IPS-20b (cell line): ENCODE data around the gene AGPAT3.
"Not testable (repeated sequence)": the region's sequence is repeated elsewhere in the genome, so short reads cannot be mapped to it uniquely, and the experiment has no call there.

Source experiments
- H3K27ac ChIP-seq: one replicate; pipeline ENCODE4 v1.5.1; 2013; ENCODE audit warnings: low read length
- H3K27me3 ChIP-seq: 2 replicates; pipeline ENCODE4 v1.6.1; 2013; ENCODE audit warnings: mild to moderate bottlenecking, low read length, inconsistent platforms; ENCODE audit not compliant: insufficient read depth
- H3K36me3 ChIP-seq: 2 replicates; pipeline ENCODE4 v1.6.1; 2013; ENCODE audit warnings: low read depth, mild to moderate bottlenecking, inconsistent platforms, low read length, moderate library complexity; ENCODE audit not compliant: insufficient read depth
- H3K4me1 ChIP-seq: 2 replicates; pipeline ENCODE4 v1.6.1; 2013; ENCODE audit warnings: mild to moderate bottlenecking, control low read depth, inconsistent platforms, low read length, moderate library complexity; ENCODE audit not compliant: insufficient read depth
- H3K4me3 ChIP-seq: 2 replicates; pipeline ENCODE4 v1.5.1; 2013; ENCODE audit warnings: mild to moderate bottlenecking, low read length, inconsistent platforms
- H3K9ac ChIP-seq: 2 replicates; pipeline ENCODE4 v1.6.1; 2013; ENCODE audit warnings: low read depth, mild to moderate bottlenecking, inconsistent platforms, low read length, moderate library complexity
- H3K9me3 ChIP-seq: 2 replicates; pipeline ENCODE4 v1.6.1; 2013; ENCODE audit warnings: mild to moderate bottlenecking, low read depth, low read length, inconsistent platforms; ENCODE audit not compliant: insufficient read depth

AGPAT3 gene

GRCh38 chr21:43836616-43837015, 28.4 kb upstream of the AGPAT3 start:
- H3K4me3 ChIP-seq: no peak overlapping the region
- no peaks in the 10 kb centered on the region for H3K4me1 ChIP-seq
- no peak overlapping the region for H3K27ac ChIP-seq
- H3K9me3 ChIP-seq: no peaks in the 10 kb centered on the region
- H3K27me3 ChIP-seq: no peaks in the 10 kb centered on the region
- H3K9ac ChIP-seq: no peak overlapping the region
- H3K36me3 ChIP-seq: no peaks in the 10 kb centered on the region

- Histone ChIP-seq H3K36me3 (no peaks in the 10 kb centered on the region), H3K4me3 (no peak overlapping the region), H3K9ac (no peak overlapping the region), H3K27ac (no peak overlapping the region), H3K27me3 (no peaks in the 10 kb centered on the region), H3K4me1 (no peaks in the 10 kb centered on the region), H3K9me3 (no peaks in the 10 kb centered on the region)
Measured at GRCh38 chr21:43840259-43840658, 24.8 kb upstream of the AGPAT3 start.

GRCh38 chr21:43842742-43843141, 22.3 kb upstream of the AGPAT3 start:
- H3K4me1 ChIP-seq: no peaks in the 10 kb centered on the region
- no peak overlapping the region for H3K9ac ChIP-seq
- no peaks in the 10 kb centered on the region for H3K9me3 ChIP-seq
- H3K36me3 ChIP-seq: no peaks in the 10 kb centered on the region
- no peak overlapping the region for H3K4me3 ChIP-seq
- H3K27me3 ChIP-seq: no peaks in the 10 kb centered on the region
- H3K27ac ChIP-seq: no peak overlapping the region

- H3K27ac ChIP-seq, H3K9me3 ChIP-seq: not testable (repeated sequence)
Measured at GRCh38 chr21:43844906-43845305, 20.1 kb upstream of the AGPAT3 start.

GRCh38 chr21:43845386-43845785, 19.6 kb upstream of the AGPAT3 start:
- Histone ChIP-seq H3K9me3 (no peaks in the 10 kb centered on the region), H3K27me3 (no peaks in the 10 kb centered on the region), H3K36me3 (no peaks in the 10 kb centered on the region), H3K9ac (no peak overlapping the region), H3K4me3 (no peak overlapping the region), H3K27ac (no peak overlapping the region), H3K4me1 (no peaks in the 10 kb centered on the region)

More at GRCh38 chr21:43844906-43845305, 20.1 kb upstream of the AGPAT3 start:
- not testable (repeated sequence) for H3K4me3 ChIP-seq, H3K9ac ChIP-seq, H3K4me1 ChIP-seq, H3K27me3 ChIP-seq, H3K36me3 ChIP-seq

- Histone ChIP-seq H3K9me3 (no peaks in the 10 kb centered on the region), H3K4me3 (no peak overlapping the region), H3K27ac (no peak overlapping the region), H3K36me3 (no peaks in the 10 kb centered on the region), H3K9ac (no peak overlapping the region), H3K27me3 (no peaks in the 10 kb centered on the region), H3K4me1 (no peaks in the 10 kb centered on the region)
Measured at GRCh38 chr21:43846430-43846829, 18.6 kb upstream of the AGPAT3 start.

- Histone ChIP-seq H3K4me3 (no peak overlapping the region), H3K9me3 (no peaks in the 10 kb centered on the region), H3K36me3 (no peaks in the 10 kb centered on the region), H3K27me3 (no peaks in the 10 kb centered on the region), H3K9ac (no peak overlapping the region), H3K27ac (no peak overlapping the region), H3K4me1 (no peaks in the 10 kb centered on the region)
Measured at GRCh38 chr21:43847301-43847700, 17.7 kb upstream of the AGPAT3 start.

GRCh38 chr21:43848771-43849170, 16.3 kb upstream of the AGPAT3 start:
- Histone ChIP-seq H3K27me3 (no peaks in the 10 kb centered on the region; the same call in 1 of the 2 replicates), H3K4me3 (no peak overlapping the region), H3K4me1 (no peaks in the 10 kb centered on the region), H3K27ac (no peak overlapping the region), H3K9me3 (no peaks in the 10 kb centered on the region), H3K9ac (no peak overlapping the region), H3K36me3 (no peaks in the 10 kb centered on the region)

- H3K27ac ChIP-seq: no peak overlapping the region
- H3K36me3 ChIP-seq: no peaks in the 10 kb centered on the region
- no peak overlapping the region for H3K9ac ChIP-seq
- no peak overlapping the region for H3K4me3 ChIP-seq
- no peaks in the 10 kb centered on the region; the same call in 1 of the 2 replicates for H3K27me3 ChIP-seq
- H3K4me1 ChIP-seq: no peaks in the 10 kb centered on the region
- H3K9me3 ChIP-seq: no peaks in the 10 kb centered on the region
Measured at GRCh38 chr21:43849532-43850299, 15.3 kb upstream of the AGPAT3 start.

GRCh38 chr21:43850728-43851295, 14.2 kb upstream of the AGPAT3 start:
- Histone ChIP-seq H3K4me3 (no peak overlapping the region), H3K27ac (no peak overlapping the region), H3K36me3 (no peaks in the 10 kb centered on the region), H3K27me3 (no peaks in the 10 kb centered on the region; the same call in 1 of the 2 replicates), H3K9me3 (no peaks in the 10 kb centered on the region), H3K9ac (no peak overlapping the region), H3K4me1 (no peaks in the 10 kb centered on the region)

- Histone ChIP-seq H3K27me3 (no peaks in the 10 kb centered on the region; the same call in 1 of the 2 replicates), H3K4me3 (no peak overlapping the region), H3K36me3 (no peaks in the 10 kb centered on the region), H3K9me3 (no peaks in the 10 kb centered on the region), H3K9ac (no peak overlapping the region), H3K27ac (no peak overlapping the region), H3K4me1 (no peaks in the 10 kb centered on the region)
Measured at GRCh38 chr21:43851593-43851992, 13.4 kb upstream of the AGPAT3 start.
